GM12865 (cell line): Measurements from ENCODE around the gene UBXN11.
A peak's percentile ranks its signal among the peaks of the same experiment; 100 is the strongest.

Experiments
- DNase-seq: peaks from one replicate; pipeline ENCODE4 v3.0.0; 2010; ENCODE audit warnings: low read depth
- H3K4me3 ChIP-seq: 2 replicates; pipeline ENCODE4 v1.5.1; 2011; ENCODE audit warnings: mild to moderate bottlenecking, low read depth, low read length, control low read depth
- CTCF ChIP-seq: IDR thresholded peaks from 2 replicates; pipeline ENCODE4 v1.5.1; 2011; ENCODE audit warnings: low read length, control low read depth, low read depth, inconsistent platforms; ENCODE audit not compliant: insufficient read depth; ENCODE audit errors: missing control alignments

The UBXN11 gene

DNA sequence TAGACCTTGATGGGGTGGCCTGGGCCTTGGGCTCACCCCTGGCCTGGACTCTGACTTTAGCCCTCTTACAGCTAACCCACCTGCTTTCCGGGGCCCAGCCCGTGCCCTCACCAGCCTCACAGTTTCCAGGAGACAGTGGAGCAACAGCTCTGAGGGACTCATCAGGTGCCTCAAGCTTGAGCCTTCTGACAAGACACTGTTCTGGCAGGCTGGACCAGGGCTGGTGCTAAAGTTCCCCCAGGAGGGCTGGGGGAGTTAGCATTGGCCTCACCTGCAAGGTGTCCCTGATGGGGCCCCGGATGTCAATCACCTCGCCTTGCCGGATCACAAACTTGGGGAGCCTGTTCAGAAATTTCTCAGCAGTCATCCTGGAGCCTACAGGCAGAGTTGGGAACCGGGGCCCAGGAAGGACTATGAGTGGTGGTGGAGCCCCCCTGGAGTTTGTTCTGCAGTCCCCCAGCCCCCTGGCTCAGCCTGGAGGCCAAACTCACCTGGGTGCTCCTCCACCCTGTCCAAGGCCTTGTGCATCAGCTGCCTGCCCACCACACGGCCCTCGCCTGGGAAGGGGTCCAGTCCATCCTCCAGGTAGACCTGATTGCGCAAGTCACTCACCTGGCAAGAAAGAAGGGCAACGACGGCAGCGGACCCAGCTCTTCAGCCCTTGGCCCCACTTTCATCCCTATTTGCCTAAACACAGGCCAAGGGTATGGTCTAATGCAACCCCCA lies 22.4 kb downstream of the UBXN11 start:
- H3K4me3 ChIP-seq, result no peak overlapping the region
- TF ChIP-seq CTCF, result no peak
- no peak for DNase-seq

GRCh38 chr1:26283279-26283853 lies 23.1 kb downstream of the UBXN11 start:
- no peak overlapping the region for H3K4me3 ChIP-seq
- DNase-seq, result no peak
- no peak for TF ChIP-seq CTCF

- no peak for DNase-seq
- no peak overlapping the region for H3K4me3 ChIP-seq
- TF ChIP-seq CTCF, result no peak
Observed at GRCh38 chr1:26282401-26282918, 24.0 kb downstream of the UBXN11 start.

DNA sequence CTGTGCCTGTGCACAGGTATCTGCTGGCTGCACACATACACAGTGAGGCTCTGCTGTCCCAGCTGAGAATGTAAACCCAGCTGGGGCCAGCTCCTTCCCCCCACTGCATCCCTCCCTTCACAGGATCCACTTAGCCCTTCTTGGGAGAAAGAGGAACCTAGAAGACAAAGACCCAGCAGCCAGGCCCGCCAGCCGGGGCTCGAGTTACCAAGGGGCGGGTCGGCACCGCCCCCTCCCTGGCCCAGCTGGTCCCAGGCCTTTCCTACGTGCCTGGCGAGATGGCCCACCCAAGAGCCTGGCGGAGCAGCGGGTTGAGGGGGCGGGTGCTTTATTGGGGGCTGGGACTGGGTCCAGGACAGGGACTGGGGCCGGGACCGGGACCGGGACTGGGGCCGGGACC lies 24.5 kb downstream of the UBXN11 start:
- no peak for DNase-seq
- TF ChIP-seq CTCF, result no peak
- H3K4me3 ChIP-seq, result no peak overlapping the region

GRCh38 chr1:26281091-26281958 lies 25.1 kb downstream of the UBXN11 start:
- TF ChIP-seq CTCF, result no peak
- H3K4me3 ChIP-seq, result no peak overlapping the region

GRCh38 chr1:26280333-26281042 lies 25.9 kb downstream of the UBXN11 start:
- TF ChIP-seq CTCF, result no peak
- peak; percentile 28 for DNase-seq
- peak overlapping the region; percentile 88 for H3K4me3 ChIP-seq

More at GRCh38 chr1:26281091-26281958, 25.1 kb downstream of the UBXN11 start:
- DNase-seq, result no peak
